Neuron (in vitro differentiated cells): Measurements from ENCODE around the gene TPPP3.

Experiments
- H2AFZ ChIP-seq: one replicate; pipeline ENCODE4 v1.6.1; 2013; ENCODE audit warnings: low read depth, mild to moderate bottlenecking, inconsistent platforms, low read length, moderate library complexity
- H3K27me3 ChIP-seq: one replicate; pipeline ENCODE4 v1.6.1; 2013; ENCODE audit warnings: low read length; ENCODE audit not compliant: insufficient read depth
- H3K36me3 ChIP-seq: one replicate; pipeline ENCODE4 v1.6.1; 2013; ENCODE audit warnings: low read length; ENCODE audit not compliant: insufficient read depth
- H3K4me1 ChIP-seq: one replicate; pipeline ENCODE4 v1.6.1; 2013; ENCODE audit warnings: low read length; ENCODE audit not compliant: insufficient read depth
- H3K4me3 ChIP-seq: 2 replicates; pipeline ENCODE4 v1.5.1; 2013; ENCODE audit warnings: mild to moderate bottlenecking, low read length, moderate library complexity
- H3K9me3 ChIP-seq: one replicate; pipeline ENCODE4 v1.6.1; 2013; ENCODE audit warnings: low read length

The TPPP3 gene

DNA sequence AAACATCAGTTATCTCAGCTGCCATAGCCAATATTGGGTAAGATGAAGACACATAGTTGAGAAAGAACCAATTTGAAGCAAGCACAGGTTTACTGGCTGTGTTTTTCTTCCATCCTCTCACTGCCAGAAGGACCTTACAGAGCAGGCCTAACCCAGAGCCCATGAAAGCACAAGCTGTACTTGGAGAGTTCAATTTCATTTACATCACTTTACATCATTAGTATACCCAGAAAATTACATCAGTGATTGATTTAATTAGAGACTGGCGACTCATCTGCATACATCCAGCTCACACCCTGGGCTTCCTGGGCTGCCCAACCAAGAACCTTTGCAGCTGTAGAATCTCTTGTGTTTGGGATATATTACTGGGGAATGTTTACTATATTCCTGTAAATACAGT, 43.0 kb downstream of the TPPP3 start:
- no peaks in the 10 kb centered on the region for H3K4me1 ChIP-seq
- H3K4me3 ChIP-seq: no peak overlapping the region
- H3K9me3 ChIP-seq: no peaks in the 10 kb centered on the region
- H2AFZ ChIP-seq: no peak overlapping the region
- peaks cover 22% of the 10 kb centered on the region for H3K27me3 ChIP-seq
- H3K36me3 ChIP-seq: no peaks in the 10 kb centered on the region

DNA sequence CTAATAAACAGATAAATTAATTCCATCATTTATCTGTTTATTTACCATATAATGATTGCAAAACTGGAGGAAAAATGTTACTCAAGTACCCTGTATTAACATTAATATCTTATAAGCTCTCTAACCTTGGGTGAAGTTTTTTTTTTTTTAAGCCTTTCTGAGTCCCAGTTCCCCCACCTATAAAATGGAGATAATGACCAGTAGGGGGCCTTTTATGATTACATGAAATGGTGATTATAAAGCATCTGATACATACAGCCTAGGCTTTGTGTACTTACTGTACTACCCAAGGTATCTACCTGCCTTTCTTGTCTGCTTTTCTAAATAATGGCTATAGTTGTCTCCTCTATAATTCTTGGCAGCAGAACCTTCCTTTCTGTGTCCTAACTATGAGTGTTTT, 44.1 kb downstream of the TPPP3 start:
- Histone ChIP-seq H3K9me3 (no peaks in the 10 kb centered on the region), H3K36me3 (no peaks in the 10 kb centered on the region)

DNA sequence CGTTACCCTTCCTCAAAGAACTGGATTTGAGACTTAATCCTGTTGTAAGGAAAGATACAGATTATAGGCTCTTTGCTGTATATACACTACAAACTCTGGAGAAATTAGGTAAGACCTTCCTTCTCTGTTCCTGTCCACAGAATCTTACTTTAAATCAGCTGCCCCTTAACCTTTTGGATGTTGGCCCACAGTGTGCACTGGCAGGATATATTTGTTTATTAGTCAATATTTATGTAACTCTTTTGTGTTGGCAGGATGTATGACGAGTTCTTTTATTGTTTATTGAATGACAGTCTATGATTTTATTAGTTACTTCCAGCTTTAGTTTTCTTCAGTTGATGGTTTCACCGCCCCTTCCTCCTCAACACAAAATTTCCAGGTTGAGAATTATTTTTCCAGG, 47.0 kb downstream of the TPPP3 start:
- Histone ChIP-seq H3K4me3 (no peak overlapping the region), H3K27me3 (peaks cover 17% of the 10 kb centered on the region), H3K9me3 (no peaks in the 10 kb centered on the region), H3K4me1 (no peaks in the 10 kb centered on the region), H2AFZ (no peak overlapping the region), H3K36me3 (no peaks in the 10 kb centered on the region)

More for the DNA sequence above, 44.1 kb downstream of the TPPP3 start:
- H3K4me3 ChIP-seq: no peak overlapping the region
- H3K27me3 ChIP-seq: peaks cover 22% of the 10 kb centered on the region
- H3K4me1 ChIP-seq: no peaks in the 10 kb centered on the region
- no peak overlapping the region for H2AFZ ChIP-seq

GRCh38 chr16:67345401-67345800, 47.9 kb downstream of the TPPP3 start:
- no peaks in the 10 kb centered on the region for H3K9me3 ChIP-seq

GRCh38 chr16:67342616-67343015, 50.7 kb downstream of the TPPP3 start:
- Histone ChIP-seq H3K4me3 (no peak overlapping the region), H2AFZ (no peak overlapping the region), H3K27me3 (peaks cover 17% of the 10 kb centered on the region), H3K9me3 (no peaks in the 10 kb centered on the region), H3K4me1 (no peaks in the 10 kb centered on the region), H3K36me3 (no peaks in the 10 kb centered on the region)

More at GRCh38 chr16:67345401-67345800, 47.9 kb downstream of the TPPP3 start:
- H3K4me1 ChIP-seq: no peaks in the 10 kb centered on the region
- peaks cover 17% of the 10 kb centered on the region for H3K27me3 ChIP-seq
- no peaks in the 10 kb centered on the region for H3K36me3 ChIP-seq
- no peak overlapping the region for H3K4me3 ChIP-seq
- no peak overlapping the region for H2AFZ ChIP-seq

GRCh38 chr16:67341250-67341649, 52.0 kb downstream of the TPPP3 start:
- Histone ChIP-seq H3K4me1 (no peaks in the 10 kb centered on the region), H3K9me3 (no peaks in the 10 kb centered on the region), H3K4me3 (no peak overlapping the region), H3K27me3 (peaks cover 10% of the 10 kb centered on the region), H3K36me3 (no peaks in the 10 kb centered on the region), H2AFZ (no peak overlapping the region)
